GM21360 (cell line): ENCODE measurements around the gene FBLN2.

Experiments used
- ATAC-seq: cut with Tn5 transposase; IDR thresholded peaks from one replicate; pipeline ENCODE4 v1.9.1; 2021; ENCODE audit warnings: mild to moderate bottlenecking, moderate library complexity; ENCODE audit not compliant: unreplicated experiment

FBLN2 gene

DNA sequence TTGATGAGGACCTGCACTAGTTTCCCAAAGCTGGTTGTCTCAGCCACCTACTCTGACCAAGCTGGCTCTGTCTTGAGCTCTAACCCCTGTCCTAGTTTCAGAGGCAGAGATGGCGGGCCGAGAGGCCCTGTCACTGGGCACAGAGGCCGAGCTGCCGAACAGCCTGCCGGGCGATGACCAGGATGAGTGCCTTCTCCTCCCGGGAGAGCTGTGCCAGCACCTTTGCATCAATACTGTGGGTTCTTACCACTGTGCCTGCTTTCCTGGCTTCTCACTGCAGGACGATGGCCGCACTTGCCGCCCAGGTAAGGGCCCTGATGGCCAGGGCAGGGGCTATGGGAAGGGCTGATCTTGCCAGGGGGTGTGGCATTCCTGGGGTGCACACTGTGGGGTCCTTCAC, 69.1 kb downstream of the FBLN2 start:
- ATAC-seq: no peak

DNA sequence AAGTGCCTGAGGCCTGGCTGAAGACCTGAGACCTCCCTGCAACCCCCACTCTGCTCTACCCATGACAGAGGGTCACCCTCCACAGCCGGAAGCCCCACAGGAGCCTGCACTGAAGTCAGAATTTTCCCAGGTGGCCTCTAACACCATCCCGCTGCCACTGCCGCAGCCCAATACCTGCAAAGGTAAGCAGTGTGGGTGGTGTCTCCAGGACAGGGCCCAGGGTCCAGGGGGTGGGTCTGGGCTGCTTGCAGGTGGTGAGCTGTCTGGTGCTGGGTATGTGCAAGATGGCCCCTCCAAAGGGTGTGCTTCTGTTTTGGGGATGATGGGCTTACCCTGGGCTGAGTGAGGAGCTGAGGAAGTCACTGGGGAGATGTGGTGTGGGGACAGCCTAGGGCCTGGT, 69.9 kb downstream of the FBLN2 start:
- no peak for ATAC-seq

DNA sequence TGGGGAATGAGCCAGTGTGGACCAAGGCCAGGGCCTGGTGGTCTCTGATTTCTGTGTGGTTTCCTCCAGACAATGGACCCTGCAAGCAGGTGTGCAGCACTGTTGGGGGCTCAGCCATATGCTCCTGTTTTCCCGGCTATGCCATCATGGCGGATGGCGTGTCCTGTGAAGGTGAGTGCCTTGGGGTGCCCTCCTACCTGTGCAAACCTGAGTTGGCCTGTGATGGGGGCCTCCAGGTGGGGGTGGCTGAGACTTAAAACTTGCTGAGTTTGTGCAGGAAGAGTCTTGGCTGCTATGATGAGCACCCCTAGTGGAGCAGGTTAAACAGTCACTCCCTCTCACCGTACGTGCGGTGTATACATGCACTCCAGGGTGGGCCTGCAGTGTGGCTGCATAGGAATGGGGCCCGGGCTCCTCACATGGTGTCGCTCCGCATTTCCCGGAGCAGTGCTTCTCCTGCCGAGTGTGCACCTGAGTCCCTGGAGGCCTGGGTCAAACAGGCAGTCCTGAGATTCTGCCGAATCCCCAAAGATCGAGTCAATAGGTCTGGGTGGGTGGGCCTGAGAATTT, 70.8 kb downstream of the FBLN2 start:
- ATAC-seq: no peak

DNA sequence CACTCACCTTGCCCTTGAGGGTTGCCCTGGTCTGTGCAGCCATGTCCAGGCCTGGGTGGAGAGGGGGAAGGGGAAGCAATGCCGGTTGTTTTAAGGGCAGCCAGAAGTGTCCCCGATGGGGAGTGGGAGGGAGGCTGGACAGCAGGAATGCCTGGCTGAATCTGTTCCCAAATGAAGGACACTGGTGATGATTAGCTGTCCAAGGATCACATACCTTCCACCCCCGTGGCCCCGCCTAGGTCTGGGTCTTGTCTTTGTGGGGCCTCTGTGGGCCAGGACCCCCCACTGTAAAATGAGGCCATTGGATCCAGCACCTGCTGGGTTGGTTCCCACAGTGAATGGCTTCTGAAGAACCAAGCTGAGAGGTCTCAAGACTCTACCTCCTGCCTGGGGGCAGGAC, 71.4 kb downstream of the FBLN2 start:
- ATAC-seq: no peak

DNA sequence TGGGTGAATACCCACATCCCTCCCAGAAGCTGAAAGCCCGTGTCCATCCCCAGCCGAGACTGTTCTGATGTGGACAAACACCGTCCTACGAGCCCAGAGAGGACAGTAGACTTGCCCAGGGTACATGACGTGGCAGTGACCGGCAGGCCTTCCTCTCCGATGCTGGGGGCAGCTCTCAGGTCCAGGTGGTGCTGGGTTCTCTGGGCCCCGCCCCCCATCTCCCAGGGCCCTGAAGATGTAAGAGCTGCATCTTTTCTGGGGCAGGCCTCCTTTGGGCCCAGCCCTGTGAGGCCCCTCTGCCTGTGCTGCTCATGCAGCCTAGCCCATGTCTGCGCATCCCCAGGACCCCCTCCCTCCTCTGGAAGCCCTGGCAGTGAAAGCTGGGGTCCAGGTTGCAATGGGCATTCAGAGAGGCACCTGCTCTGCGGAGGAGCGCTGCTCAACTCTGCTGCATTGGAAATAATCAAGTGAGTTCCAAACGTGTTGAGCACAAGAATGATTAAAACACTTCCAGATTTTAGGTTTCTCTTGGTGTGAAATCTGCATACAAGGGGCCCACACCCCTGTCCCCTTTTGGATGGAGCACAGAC, 71.9 kb downstream of the FBLN2 start:
- no peak for ATAC-seq

DNA sequence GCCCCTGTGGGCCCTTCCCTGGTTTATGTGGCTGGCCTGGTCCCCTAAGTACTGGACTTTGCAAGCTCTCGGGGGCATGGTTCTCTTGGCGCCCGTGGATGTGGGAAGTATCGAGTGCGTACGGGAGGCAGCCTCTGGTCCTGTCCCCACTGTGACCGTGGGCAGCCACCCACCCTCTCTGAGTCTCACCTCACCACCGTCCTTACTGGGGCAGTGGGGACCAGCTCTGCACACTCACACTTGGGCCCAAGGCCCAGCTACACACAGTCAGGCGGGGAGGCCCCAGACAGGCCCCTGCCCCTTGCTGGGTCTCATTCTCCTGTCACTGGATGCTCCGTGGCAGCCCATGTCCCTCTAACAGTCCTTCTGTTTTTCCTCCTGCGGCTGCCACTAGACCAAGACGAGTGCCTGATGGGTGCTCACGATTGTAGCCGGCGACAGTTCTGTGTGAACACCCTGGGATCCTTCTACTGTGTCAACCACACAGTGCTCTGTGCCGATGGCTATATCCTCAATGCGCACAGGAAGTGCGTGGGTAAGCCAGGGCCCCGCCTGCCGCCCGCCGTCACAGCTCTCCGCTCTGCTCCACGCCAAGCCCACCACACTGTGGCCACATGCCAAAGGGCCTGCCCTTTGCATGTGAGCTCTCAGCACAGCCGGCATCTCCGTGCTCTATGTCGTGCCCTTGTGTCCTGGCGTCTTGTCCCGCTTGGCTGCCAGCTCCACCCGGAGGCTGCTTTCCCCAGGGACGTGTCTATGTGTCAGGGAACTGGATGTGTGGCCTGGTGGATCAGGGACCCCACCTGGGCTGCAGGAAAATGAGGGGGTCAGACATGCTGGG, 72.7 kb downstream of the FBLN2 start:
- ATAC-seq: no peak

DNA sequence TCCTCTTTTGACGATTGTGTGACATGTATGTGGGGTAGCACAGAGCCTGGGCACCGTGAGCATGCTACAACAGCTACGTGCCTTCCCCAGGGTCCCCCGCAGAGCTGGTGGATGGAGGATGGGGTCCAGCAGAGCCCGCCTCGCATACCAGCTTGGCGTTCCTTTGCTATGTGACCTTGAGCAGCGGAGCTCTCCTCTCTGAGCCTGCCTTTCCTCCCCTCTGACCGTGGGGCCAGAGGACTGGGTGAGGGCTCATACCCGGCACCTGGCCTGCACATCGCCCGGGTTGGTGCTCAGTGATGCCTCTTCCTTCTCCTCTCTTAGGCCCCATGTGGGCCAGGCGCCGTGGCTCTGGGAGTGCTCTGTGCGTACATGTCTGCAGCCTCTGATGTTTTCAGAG, 73.4 kb downstream of the FBLN2 start:
- no peak for ATAC-seq

DNA sequence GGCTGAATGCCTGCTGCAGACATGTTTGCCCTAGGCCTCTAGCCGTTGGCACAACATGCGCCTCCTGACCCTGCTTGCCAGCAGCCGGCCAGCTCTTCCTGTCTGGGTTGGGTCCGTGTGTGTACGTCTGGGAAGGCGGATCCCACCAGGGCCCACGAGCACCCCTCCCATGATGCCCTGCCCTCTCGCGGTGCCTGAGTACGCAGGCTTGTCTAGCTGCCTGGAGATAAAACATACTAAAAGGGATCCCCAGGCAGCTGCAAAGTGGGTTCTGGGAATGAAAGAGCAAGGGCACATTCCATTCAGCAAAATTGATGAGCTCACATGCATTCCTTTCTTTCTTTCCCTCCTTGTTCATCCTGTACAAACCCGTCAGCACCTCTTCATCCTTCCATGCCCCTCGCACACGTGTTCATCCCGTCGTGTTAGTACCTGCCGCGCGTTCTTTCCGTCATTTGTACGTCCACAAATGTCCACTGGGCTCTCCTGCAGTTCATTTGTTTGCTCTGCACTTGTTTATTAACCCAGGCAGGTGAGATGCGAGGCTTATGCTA, 74.3 kb downstream of the FBLN2 start:
- ATAC-seq: no peak

DNA sequence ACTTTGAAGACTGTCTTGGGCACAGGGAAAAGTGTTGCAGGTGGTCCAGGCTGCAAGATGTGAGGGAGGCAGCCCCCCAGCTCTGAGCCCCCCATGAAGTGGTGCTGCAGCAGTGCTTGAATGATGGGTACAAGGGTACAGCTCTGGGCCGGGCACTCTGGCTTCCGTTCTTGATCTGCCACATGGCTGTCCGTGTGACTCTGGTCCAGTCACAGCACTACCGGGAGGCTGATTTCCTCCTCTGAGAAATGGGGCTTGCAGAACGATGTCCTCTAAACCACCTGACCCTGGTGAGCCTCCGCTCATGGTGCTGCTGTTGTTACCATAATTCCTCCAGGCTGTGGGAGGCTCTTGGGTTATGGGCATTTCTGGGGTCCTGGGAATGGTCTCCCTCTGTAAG, 75.1 kb downstream of the FBLN2 start:
- no peak for ATAC-seq

DNA sequence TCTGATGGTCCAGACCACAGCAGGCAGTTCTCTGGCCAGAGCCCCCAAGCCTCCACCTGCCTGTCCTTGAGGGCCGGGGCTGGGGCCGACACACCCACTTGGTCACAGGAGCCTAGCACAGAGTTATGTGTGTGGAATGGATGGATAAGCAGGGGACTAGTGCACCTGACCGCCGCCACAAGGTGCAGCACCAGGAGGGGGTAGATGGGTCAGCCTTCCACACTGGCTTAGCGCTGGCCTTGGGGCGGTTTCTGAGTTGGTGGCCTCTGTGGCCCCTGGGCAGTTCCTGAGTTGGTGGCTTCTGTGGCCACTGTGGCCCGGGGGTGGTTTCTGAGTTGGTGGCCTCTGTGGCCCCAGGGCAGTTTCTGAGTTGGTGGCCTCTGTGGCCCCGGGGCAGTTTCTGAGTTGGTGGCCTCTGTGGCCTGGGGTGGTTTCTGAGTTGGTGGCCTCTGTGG, 75.8 kb downstream of the FBLN2 start:
- ATAC-seq: no peak

DNA sequence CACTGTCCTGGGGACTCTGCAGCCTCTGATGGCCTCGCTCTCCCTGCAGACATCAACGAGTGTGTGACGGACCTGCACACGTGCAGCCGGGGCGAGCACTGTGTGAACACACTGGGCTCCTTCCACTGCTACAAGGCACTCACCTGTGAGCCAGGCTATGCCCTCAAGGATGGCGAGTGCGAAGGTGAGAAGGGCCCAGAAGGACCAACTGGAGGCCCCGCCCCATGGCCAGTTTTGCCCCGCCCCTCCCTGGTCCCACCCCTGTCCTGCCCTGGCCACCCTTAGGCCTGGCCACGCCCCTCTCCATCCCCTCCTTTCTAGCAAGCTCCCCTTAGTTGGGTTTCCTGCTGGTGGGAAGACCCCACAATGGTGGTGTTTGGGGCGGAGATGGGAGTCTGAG, 77.5 kb downstream of the FBLN2 start:
- no peak for ATAC-seq

DNA sequence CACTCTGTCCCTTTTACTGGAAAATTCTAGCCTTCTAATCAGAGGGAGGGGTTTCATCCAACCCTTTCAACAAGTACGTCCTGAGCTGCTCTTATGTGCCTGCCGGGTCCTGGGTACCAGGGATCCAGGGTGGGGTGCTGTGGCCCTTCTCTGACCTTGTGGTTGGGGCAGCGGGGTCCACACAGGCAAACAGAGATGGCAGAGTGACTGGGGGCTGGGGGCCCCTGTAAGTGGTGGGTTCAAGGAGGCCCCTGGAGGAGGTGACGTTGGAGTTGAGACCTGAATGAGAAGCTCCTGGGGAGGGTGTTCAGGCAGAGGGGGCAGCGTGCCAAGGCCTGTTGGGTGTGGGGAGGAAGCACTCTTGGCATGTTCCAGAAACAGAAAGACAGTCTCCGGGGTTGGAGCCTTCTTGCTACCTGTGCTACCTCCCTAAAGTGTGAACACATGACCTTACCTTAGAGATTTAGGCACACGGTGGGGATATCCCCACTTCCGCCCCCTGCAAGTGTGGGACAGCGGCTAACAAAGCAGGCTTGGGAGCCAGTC, 78.1 kb downstream of the FBLN2 start:
- no peak for ATAC-seq

DNA sequence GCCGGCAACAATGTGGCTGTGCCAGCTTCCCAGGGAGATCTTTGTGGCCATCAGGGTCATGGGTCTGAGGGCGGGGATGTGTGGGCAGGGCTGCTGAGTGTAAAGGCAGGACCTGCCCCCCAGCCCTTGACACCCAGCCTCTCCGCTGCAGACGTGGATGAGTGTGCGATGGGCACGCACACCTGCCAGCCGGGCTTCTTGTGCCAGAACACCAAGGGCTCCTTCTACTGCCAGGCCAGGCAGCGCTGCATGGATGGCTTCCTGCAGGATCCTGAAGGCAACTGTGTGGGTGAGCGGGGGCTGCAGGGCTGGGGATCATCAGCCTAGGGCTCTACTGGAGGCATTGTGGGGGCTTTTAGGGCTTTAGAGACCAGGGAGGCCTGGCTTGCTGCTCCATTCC, 78.8 kb downstream of the FBLN2 start:
- no peak for ATAC-seq

DNA sequence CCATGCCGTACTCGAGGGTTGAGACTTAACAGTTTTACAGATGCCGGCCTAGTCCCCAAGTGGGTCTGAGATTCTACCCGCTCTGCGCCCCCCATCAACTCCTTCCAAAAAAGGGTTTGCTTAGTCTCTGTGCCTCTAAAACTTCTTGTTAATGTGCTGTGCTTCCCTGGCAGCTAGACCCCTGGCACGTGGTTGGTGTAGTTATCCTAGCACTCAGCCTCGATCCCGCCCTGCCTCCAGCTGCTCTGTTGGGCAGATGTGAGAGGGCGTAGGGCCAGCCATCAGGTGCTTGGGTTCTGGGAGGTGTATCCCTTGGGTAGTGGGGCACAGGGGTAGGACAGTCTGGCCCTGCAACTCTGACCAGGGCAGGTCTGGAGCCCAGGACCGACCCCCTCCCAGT, 79.5 kb downstream of the FBLN2 start:
- ATAC-seq: no peak

DNA sequence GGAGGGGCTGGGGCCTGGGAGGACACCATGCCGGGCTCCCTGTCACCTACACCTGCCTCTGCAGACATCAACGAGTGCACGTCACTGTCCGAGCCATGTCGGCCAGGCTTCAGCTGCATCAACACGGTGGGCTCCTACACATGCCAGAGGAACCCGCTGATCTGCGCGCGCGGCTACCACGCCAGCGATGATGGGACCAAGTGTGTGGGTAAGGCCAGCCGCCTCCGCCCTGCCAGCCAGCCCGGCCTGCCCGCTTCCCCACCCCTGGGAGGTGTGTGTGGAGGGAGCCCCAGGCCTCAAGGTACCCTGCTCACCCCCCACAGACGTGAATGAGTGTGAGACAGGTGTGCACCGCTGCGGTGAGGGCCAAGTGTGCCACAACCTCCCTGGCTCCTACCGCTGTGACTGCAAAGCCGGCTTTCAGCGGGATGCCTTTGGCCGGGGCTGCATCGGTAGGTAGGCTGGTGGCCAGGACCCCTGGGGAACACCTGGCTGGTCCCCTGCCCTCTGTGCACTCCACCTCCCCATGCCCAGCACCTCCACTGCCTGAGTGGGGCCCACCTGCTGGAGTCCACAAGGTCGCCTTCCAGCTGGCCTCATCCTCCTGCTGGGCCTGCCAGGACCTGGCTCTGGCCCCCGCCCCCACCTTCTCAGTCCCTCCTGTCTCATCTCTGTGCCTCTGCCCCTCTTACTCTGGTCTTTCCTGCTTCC, 80.1 kb downstream of the FBLN2 start:
- ATAC-seq: no peak

DNA sequence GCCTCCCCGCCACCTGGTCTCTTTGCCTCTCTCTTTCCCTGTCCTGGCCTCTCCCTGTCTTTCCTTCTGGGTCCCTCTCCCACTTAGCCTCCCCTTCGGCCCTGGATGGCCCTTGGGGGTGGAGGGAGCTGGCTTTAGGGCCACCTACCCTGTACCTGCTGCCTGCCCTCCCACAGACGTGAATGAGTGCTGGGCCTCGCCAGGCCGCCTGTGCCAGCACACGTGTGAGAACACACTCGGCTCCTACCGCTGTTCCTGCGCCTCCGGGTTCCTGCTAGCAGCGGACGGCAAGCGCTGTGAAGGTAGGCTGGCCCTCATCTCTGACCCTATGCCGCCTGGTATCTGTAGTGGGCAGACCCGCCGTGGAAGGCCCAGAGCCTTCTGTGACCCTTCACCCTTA, 80.7 kb downstream of the FBLN2 start:
- ATAC-seq: no peak

DNA sequence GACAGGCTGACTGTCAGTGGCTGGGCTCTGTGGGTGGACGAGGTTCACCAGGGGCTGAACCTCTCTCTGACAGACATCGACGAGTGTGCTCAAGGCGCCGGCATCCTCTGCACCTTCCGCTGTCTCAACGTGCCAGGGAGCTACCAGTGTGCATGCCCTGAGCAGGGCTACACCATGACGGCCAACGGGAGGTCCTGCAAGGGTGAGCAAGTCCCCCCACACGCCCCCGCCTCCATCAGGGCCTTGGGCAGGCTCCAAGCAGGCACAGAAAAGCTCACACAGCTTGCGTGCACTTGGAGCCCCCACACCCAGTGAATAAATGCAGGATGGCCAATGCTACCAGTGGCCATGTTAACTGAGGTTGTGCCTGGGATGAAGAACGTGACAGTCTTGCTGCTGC, 82.3 kb downstream of the FBLN2 start:
- ATAC-seq: no peak

DNA sequence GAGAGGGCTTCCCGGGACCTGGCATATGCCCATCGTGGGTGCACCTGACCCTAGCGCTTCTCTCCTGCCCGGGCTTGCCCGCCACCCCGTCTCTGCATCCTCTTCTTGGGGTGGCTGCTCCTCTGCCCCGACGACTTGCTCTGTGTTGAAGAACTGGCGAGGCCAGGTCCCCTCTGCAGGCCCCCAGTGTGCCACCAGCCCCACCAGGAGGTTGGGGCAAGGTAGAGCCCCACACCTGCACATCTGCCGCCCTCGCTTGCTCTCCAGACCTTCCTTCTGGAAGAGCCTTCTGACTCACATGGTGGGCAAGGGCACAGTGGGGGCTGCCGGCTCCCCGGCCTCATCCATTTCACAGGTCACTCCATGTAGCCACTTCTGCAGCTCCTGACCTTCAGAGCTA, 84.3 kb downstream of the FBLN2 start:
- no peak for ATAC-seq

DNA sequence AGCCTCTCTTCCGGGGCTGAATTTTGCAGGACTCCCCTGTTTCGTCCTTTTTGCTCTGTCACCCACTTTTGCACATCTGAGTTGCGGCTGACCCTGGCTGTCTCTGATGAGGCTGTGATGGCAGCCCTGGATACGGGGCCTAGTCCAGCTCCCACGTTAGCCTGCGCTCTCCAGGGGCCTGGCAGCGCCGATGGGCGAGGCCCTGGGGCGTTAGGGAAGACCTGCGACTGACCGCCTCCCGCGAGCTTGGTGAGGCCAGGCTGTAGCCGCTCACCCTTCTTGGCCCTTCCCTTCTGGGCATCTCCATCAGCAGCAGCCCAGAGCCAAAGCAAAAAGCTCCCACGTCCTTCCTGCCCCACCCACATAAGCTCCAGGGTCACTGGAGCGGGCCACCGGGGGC, 85.2 kb downstream of the FBLN2 start:
- no peak for ATAC-seq

DNA sequence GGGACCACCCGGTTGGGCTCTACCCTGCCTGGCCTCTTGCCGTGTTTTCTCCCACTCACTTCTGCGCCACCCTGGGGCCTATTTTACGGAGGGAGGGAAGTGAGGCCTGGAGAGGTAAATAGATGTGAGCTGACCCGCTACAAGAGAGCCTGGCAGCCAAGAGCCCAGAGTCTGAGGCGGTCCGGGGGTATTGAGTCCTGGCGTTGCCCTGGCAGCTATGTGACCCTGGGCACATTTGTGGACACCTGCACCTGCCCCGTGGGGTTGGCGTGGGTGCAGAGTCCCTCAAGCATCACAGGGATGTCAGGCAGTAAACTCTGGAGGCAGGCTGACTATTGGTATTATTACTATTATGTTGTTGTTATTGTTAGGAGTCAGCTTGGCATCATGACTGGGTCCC, 85.7 kb downstream of the FBLN2 start:
- no peak for ATAC-seq

DNA sequence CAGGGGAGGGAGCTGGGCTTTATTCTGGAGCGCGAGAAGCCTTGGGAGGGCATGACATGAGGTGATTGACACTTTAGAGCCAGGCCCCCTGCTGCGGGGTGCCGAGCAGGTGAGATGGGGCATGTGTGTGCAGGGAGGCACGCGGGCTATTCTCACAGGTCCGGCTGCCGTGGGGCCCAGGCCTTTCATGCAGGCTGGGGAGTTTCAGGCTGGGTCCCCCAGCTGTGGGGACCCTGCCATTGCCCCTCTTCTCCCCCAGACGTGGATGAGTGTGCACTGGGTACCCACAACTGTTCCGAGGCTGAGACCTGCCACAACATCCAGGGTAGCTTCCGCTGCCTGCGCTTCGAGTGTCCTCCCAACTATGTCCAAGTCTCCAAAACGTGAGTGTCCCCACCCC, 87.3 kb downstream of the FBLN2 start:
- no peak for ATAC-seq
